NCI-H1417 treated with DMSO at 0.1 percent for 48 hours (cell line): ENCODE data around the gene YIPF5.

ENCODE experiments used
- DNase-seq: peaks from one replicate; lab custom pipeline; 2025; lab: John Stamatoyannopoulos, UW

The YIPF5 gene

DNA sequence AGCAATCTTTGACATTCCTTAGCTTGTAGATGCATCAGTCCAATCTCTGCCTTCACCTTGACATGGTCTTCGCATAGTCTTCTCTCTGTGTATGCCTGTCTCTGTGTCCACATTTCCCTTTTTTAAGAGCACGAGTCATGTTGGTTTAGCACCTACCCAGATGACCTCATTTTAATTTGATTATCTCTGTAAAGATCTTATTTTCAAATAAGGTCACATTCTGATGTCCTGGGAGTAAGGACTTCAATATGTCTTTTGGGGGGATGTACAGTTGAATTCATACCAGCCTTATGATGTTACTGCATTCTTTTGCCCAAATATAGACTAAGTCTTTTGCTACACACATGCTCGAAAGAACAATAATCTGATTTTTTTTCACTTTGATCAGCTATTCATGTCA, 7.1 kb upstream of the YIPF5 start:
- no peak for DNase-seq

DNA sequence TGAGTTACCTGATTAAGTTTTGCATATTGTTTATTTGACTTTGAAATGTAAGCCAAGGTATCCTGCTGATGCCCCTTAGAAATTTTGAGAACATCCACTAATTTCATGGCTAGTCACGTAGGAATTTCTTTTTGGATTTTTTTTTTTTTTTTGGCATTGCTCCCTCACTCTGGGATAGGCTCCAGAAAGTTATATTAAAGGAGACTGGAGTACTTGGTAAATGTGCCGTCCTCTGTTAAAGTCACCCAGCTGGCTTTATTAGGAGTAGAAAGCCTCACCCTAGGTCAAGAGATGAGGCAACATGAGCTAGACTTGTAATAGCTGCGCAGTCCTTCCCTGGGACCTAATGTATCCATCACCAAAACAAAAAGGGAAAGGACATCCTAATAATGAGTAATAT, 3.3 kb upstream of the YIPF5 start:
- no peak for DNase-seq

DNA sequence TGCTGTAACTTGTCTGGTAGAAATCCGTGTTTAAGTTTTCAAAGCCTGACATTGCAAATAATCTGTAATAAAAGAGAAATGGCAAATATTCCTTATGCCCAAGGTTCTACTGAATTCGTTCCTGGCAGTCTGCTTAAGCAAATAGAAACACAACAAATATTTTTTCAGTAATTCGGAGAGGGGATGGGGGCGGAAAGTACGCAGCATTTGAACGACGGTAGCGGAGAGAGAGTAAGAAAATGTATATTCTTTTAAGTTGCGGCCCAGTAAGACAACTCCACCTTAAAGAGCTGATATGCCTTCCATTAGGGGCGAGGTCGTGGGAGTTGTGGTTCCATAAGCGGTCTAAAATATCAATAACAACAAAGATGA, 569 bp downstream of the YIPF5 start:
- no peak for DNase-seq

DNA sequence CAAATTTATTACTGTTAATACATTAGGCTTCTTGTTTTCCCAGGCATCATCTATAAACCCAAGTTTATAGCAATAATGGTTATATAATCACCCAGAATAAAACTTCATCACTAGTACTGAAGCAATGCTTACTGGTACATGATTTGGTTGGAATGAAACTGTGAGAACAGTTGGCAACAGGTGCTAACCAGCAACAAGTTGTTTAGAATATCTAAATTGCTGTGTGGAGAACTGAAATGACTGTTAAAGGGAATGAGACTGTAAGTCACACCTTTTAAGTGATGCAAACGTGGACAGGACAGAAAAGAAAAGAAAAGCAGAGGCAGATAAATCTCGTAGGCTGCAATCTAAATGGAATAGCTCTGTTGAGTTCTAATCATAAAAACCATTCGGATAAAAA, 2.5 kb downstream of the YIPF5 start:
- DNase-seq = no peak

DNA sequence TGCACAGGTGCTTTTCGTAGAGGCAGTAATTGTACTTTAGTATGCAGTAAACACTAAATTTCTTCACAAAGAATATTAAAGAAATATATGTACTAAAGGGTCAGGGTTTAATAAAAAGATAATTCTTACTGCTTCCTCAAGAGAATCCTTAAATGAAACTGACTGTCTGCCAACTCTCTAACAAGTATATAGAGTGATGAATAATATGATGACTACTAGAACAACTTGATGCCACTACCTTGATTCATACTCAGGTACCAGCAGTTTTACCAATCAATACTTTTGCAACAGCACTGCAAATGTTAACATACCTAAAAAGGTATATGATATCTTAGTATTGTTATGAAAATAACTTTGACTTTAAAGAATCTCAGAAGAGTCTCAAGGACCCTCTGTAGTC, 3.8 kb downstream of the YIPF5 start:
- DNase-seq = no peak

DNA sequence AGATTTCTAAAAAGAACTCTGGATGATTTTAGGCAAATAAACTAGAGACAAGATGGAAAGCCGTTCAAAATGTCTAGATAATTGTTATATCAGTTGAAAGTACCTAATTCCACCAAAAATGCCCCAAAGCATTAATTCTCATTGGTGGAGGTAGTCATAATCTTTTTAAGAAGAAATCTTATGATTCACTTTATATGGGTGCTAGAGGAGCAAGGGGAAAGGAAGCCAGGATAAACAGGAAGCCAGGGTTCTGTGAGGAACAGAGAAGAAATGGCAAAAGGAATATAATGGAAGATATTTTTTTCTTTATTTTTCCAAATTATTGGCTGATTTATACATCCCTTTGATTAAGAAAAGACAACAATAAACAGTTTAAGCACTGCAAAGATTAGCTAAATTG, 7.8 kb downstream of the YIPF5 start:
- no peak for DNase-seq

DNA sequence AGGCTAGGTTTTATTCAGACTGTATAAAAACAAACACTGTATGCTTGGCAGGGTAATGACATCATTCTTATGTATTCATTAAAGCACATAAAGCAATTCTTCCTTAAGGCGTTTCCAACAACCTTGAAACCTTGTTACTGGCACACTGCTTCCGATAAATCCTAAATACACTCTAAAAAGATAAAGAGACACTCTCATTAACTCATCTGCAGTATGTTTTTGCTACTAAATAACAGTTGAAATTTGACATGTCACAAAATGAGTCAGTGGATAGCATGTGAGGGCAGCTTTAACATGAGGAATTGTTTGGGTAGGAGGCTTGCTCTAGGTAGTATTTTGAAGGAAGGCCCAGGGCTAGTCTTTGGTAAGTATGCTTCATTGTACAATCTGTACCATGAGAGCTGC, 13.7 kb downstream of the YIPF5 start:
- DNase-seq = no peak

DNA sequence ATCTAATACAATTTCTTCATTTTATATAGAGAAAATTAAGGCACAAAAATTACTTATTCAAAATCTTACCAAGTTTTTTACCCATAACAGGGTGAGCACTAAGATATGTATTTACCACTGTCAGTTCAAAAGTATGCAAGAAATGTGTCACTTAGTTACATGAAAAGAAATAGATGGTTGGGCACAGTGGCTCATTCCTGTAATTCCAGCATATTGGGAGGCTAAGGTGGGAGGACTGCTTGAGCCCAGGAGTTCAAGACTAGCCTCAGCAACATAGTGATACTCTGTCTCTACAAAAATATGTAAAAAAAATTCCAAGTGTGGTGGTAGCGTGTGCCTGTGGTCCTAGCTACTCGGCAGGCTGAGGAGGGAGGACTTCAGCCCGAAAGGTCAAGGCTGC, 19.4 kb downstream of the YIPF5 start:
- no peak for DNase-seq

DNA sequence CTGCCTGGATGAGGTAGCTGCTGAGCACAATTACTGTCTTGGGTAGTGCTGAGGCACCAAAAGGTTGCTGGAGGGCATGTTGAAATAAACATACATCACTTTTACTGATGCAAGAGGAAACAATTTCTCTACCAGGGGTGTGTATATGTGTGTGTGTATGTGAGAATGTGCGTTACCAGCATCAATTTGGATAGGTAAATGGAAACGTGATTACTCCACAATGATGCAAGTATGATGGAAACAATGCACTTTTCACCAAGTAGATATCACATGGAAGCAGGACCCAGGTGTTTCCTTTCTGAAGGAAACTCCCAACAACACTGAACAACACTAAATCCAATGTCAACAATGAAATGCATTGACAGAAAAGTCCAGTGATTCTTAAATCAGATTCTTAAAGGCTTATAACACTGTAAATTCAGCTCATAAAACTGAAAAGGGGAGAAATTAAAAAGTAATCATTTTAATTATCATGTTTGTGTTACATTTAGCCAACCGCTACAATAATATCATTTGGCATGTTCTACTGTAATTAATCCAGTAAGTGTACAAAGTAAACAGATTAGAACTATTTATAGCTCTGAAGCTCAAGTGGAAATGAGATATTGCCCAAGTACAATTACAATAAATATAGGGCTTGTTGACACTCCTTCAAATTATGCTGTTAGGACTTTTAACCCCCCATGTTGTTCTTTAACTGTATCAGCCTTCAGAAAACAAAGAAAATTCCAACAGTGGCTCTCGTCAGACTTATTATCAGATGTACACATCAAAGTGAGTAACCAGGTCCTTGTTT, 25.3 kb downstream of the YIPF5 start:
- DNase-seq = peak; percentile 52

DNA sequence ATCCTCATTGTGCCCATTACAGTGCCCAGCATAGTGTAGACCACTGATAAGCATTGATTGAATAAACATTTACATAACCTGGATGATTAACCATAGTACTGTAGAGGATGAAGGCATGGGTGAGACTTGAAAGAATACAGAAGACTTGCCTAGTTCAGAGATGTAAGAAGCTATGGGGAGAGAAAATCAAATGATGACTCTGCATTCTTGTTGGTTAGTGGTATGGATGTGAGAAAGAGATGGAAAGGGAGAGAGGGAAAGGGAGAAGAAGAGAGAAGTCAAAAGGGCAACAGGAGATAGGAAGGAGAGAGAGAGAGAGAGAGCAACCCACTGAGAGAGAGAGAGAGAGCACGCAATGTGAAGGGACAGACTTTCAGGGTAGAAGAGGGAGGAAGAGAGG, 26.8 kb downstream of the YIPF5 start:
- DNase-seq = no peak

DNA sequence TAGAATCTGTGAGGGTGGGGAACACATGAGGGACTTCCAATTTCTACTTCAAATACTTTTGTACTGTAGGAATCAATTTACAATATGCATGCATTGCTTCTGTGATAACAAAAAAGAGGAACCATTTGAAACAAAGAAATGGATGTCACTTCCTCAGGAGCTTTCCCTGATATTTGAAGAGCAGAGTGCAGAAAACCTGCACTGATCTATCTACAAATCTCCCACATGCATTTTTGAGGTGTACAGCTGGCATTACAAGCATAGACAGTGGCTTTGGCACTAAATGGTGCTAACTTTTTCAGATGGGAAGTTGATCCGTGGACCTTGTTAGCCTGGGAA, 27.7 kb downstream of the YIPF5 start:
- no peak for DNase-seq

DNA sequence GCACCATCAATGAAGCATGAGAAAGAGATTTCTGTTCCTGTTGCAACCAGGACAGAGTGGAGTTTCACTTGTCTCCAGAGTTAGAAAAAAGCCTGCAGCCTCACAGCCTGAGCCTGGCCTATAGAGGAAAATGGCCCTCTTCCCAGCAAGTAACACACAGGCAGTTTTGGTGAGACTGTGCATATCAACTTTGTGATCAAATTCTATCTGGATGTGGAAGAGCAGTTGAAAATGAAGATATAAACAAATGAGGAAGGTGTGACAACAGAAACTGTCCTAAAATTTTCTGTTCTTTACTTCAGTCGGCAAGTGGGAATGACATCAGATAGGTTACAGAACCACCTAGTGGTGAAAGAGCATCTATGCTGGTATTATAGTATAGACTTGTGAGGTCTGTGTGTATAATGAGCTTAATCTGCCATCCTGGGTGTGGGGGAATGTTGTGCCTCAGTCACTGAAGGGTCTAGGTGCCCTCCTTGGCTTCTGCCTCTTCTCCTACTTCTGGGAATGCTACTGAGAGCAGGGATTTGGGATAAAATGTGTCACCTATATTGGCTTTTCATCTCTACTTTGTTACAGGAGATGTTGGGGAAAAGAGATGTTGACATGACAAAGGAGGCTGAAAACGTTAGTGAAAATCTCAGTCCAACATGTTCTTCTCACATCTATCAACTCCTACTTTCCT, 28.2 kb downstream of the YIPF5 start:
- DNase-seq = no peak

DNA sequence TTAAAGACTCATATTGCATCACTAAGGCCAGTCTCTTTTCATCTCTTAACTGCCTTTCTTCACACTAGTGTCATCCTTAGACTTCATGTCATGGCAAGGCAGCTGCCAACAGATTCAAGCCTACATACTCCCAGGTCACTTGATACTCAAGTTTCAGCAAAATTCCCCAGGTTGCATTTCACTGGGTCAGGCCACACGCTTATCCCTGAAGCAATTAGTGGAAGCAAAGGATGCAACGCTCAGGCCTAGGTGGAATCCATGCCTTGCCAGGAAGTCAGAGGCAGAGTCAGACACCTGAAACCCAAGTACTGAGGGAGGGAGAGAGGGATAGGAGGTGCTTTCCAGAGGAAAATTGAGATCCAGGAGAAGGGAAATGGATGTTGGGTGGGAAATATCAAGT, 28.9 kb downstream of the YIPF5 start:
- DNase-seq = no peak

DNA sequence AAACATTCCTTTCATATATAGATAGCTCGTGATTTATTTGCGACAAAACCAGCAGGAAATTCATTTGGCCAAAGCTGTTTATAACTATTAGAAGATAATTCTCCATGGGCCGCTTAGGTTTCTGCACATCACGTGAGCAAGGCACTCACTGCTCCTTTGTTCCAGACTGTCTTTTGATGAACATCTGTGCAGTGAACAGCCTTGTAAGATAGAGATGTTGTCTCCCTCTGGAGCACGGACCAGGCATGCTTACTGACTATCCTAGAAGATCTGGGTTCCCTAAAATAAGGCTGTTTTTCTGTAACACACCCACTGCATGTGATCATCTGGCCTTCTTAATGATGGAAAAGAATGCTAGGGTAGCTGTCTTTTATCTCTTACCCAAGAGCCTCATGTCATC, 30.9 kb downstream of the YIPF5 start:
- DNase-seq = no peak

DNA sequence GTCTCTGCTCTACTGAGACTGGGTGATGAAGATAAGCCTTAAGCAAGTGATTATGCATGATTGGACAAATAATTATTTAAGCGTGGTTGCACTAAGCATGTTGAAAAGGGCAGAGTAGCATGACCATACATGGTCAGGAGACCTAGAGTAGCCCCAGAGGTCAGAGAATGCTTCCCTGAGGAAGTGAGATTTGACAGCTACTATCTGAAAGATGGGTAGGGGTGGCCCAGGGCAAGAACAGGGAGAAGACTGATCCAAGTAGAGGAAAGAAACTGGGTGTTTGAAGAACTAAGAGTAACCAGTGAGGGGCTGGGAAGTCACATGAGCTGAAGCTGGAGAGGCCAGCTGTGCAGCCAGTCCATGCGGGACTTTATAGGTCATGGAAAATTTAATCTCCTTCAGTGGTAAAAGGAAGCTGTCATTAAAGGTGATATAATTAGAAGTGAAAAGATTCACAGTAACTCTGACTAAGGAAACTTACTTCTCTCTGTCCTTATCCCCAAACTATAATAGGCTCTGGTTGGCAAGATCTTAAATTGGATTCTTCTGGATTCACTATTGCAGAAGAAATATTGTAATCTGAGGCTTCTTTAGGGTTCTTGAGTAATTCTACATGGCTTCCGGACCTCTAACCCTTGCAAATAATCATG, 35.2 kb downstream of the YIPF5 start:
- no peak for DNase-seq

DNA sequence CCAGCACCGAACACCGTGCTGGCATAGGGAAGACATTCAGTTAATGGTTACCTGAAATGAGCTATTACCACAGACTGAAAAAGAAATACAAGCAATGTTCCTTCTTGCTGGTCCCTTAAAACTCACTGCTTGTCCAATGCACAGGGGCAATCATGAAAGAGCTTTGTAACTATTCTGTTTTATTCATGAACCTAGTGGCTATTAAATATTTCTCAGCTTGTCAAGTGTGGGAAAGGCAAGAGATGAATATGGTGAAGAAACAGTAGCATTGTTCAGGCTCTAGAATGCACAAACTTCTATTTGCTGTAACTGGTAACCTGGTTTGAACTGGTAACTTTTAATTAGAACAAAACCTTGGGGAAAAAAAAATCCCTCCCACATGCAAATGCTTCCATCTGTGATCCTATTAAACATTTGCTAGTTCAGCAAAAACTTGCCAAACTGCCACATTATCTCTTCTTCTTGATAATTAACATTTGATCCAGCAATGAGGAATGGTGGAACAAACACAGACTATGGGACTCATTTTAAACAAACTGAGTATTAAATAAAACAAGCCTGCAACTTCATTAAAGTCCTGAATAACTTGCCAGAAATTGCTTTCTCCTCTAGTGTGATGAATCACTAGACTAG, 36.1 kb downstream of the YIPF5 start:
- DNase-seq = no peak

DNA sequence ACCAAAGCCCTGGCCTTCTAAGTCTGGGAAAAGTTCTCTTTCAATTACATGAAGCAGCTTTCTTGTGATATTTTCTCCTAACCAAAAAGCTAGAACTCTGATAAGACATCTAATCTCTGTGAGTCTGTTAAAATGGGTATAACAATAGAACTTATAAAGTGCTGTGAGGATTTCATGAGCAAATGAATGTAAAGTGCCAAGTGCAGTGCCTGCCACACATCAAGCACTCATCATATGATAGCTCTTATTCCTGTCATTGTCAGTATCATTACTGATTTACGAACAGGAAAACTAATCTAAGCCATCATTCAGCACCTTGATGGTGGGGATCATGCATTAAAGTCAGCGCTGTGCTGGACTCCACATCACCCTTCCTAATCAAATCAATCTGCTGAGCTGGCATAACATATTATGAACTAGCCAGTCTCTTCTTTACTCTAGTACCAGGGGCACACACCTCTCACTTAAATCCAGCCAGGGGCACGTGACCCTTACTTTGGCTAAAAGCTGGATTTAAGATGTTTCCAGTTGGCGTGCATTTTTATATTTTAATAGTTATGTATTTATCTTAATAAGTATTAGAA, 37.3 kb downstream of the YIPF5 start:
- no peak for DNase-seq

DNA sequence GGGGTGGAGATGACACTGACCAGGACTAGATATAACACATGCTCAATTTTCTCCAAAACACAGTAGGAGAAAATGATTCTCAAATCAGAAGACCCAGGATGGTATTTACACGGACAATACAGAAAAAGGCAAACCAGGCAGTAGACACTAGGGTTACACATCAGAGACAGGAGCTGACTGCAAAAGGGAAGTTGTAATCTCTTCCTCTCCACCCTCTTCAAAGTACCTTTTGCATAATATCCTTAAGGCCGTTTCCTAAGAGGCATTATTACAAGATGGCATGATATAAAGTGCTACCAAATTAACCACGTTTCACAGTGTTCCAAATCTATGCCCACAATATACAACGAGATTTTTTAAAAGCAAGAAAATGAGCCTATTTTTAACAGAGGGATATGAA, 39.2 kb downstream of the YIPF5 start:
- DNase-seq = no peak

DNA sequence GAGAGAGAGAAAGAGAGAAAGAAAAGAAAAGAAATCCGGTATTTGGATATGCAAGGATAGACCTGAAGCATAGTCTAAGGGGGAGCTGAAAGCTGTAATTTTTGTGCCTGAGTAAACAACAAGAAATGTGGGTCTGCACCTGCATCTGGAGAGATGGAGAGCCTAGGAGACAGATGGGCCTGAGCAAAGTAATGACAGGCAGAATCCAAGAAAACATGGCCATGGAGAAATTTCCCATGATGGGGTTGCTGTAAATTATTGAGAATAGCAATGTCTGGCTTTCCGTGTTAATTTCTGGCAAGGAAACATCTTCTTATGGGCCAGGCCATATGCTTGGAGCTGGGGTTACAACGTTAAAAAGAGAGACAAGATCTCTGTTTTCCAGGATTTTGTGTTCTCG, 40.2 kb downstream of the YIPF5 start:
- DNase-seq = no peak

DNA sequence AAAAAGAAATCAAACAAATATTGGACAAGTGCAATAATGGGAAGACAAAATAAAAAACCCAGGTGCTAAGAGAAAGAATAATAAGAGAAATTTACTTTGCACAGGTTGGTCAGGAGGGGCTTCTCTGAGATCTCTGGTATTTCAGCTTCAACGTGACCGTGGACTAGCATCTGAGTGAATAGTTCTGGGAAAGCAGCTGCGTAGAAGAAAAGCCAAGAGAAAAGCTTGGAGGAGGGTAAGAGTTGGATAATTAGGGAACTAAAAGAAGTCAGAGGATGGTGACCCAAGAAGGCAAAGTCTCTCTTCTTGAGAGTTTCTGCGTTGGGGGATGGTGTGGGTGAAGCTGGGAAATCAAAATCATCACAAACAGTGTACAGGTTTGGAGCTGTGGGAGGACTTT, 41.6 kb downstream of the YIPF5 start:
- no peak for DNase-seq

DNA sequence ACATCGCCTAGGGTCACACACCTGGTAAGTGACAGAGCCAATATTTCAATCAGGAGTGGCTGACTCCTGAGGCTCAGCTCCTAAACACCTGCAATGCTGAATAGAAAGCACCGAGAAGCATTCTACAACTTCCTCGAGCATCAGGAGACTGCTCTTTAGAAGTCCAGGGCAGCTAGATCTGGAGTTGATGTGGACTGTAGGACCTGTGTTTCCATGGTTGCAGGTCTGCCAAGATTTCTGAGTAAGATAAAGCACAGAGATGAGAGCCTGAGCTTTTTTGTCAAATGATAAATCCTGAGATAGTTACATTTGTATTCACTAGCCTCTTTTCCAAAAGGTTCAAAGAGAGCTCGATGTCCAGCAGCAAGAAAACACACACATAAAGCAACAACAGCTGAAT, 43.8 kb downstream of the YIPF5 start:
- DNase-seq = no peak

DNA sequence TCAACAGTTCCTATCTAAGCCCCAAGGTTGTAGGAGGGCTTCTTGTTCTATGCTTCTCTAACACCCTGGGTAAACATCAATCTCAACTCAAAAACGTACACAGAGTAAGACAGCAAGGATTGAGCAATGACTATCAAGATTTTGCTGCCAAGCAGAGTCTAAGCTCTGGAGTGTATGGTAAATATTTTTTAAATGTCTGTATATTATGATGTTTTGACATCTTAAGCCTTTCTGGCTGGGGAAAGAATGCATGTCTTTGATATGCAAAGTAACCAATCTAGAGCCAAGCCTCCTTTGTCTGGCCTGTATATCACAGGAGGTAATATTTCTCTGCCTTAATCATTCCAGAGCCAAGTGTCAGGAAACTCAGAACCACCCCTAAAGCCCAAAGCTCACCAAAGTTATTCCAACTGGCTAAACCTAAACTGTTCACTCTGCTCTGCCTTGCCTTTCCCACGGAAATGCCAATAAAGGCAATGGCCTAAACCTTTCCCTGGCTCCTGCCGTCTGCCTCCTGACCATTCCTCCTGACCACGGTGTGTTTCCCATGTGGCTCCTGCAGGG, 45.2 kb downstream of the YIPF5 start:
- DNase-seq = no peak
